K562 (cell line): ENCODE results near the gene PTK6. TPM values are rescaled to one million over a fixed set of nuclear protein-coding genes. Genes with fewer than 3 reads are reported as not detected.

Experiments used
- ATAC-seq: fragments of 200-7000 bp; cut with Tn5 transposase; 3 replicates; pipeline ENCODE4 v1.9.1; 2020; ENCODE audit warnings: moderate library complexity
- BruUV-seq: library from RNA; stranded (reverse); fragments of 400-500 nt; replicated peaks from 2 replicates; lab custom pipeline; 2021; lab: Mats Ljungman, UMichigan
- CTCF ChIA-PET: fragments of 300-600 bp; formaldehyde crosslinking; extraction: SDS; loops from one replicate; lab custom pipeline; 2021; ENCODE audit warnings: low intra/inter-chr PET ratio; lab: Yijun Ruan, JAX
- POLR2A ChIA-PET: fragments of 300-600, 350-650 bp; sonication (Branson Sonifier 250); formaldehyde crosslinking; extraction: SDS; loops from one replicate; lab custom pipeline; 2021; ENCODE audit warnings: antibody characterized with exemption, inconsistent platforms; lab: Yijun Ruan, JAX
- DNase-seq, 4 experiments: peaks; one replicate each; pipeline versions ENCODE4 v3.0.0 to v3.0.0-alpha.2; 2011 to 2018; ENCODE audit warnings: low spot score in 3 of 4, mixed read lengths in 3 of 4; ENCODE audit errors: extremely low read depth in 1 of 4
- FAIRE-seq: peaks from 2 replicates; lab custom pipeline; 2011; peaks lifted over from hg19 to GRCh38; lab: Jason Lieb, UNC
- H2AFZ ChIP-seq: 2 replicates; pipeline ENCODE4 v1.6.0; 2011; ENCODE audit warnings: low read depth, low read length, control low read depth, inconsistent platforms
- H3K27ac ChIP-seq: fragments of 200-600 bp; 3 replicates; pipeline ENCODE4 v1.8.0; 2011; ENCODE audit warnings: low read depth, mild to moderate bottlenecking, control low read depth, inconsistent platforms, low read length, moderate library complexity, mixed read lengths; ENCODE audit errors: extremely low read depth
- H3K27me3 ChIP-seq, 2 experiments: fragments of 300-600 bp in 1 of 2; 2 replicates in 1 of 2; 3 replicates in 1 of 2; pipeline versions ENCODE4 v1.6.0 to v1.8.0; 2011; ENCODE audit warnings: inconsistent platforms in 2 of 2, low read length in 2 of 2, mild to moderate bottlenecking in 1 of 2, mixed read lengths in 1 of 2, moderate library complexity in 1 of 2; ENCODE audit not compliant: control insufficient read depth in 2 of 2, insufficient read depth in 2 of 2
- H3K36me3 ChIP-seq: fragments of 300-600 bp; 3 replicates; pipeline ENCODE4 v1.8.0; 2011; ENCODE audit warnings: mild to moderate bottlenecking, low read length, inconsistent platforms; ENCODE audit not compliant: control insufficient read depth, insufficient read depth
- H3K4me1 ChIP-seq, 2 experiments: fragments of 200-600 bp in 1 of 2; replicated peaks in 1 of 2; 2 replicates in 1 of 2; 3 replicates in 1 of 2; pipeline versions ENCODE4 v1.5.1 to v1.8.0; 2011; ENCODE audit warnings: inconsistent platforms in 2 of 2, low read length in 2 of 2, mild to moderate bottlenecking in 1 of 2, mixed read lengths in 1 of 2, moderate library complexity in 1 of 2; ENCODE audit not compliant: control insufficient read depth in 2 of 2, insufficient read depth in 2 of 2
- H3K4me2 ChIP-seq: 2 replicates; pipeline ENCODE4 v1.6.1; 2011; ENCODE audit warnings: low read length, control low read depth, inconsistent platforms, mixed read lengths; ENCODE audit not compliant: insufficient read depth
- H3K4me3 ChIP-seq: fragments of 200-600 bp; sonication (generic), shearing (Covaris generic); 2 replicates; pipeline ENCODE4 v1.5.1; 2016; ENCODE audit warnings: control low read depth, inconsistent platforms
- H3K79me2 ChIP-seq: fragments of 200-600 bp; 3 replicates; pipeline ENCODE4 v1.8.0; 2011; ENCODE audit warnings: low read length, inconsistent platforms; ENCODE audit not compliant: control insufficient read depth, insufficient read depth
- H3K9ac ChIP-seq, 2 experiments: 2 replicates each; pipeline versions ENCODE4 v1.6.0 to v1.6.1; 2011; ENCODE audit warnings: low read depth in 2 of 2, low read length in 2 of 2, control low read depth in 1 of 2, inconsistent platforms in 1 of 2, mild to moderate bottlenecking in 1 of 2, mixed read lengths in 1 of 2; ENCODE audit not compliant: insufficient read depth in 1 of 2
- H3K9me1 ChIP-seq: one replicate; pipeline ENCODE4 v1.6.0; 2011; ENCODE audit warnings: inconsistent platforms, mild to moderate bottlenecking, low read length, moderate library complexity; ENCODE audit not compliant: control insufficient read depth, insufficient read depth
- H3K9me3 ChIP-seq: replicated peaks from 2 replicates; pipeline ENCODE4 v1.5.1; 2011; ENCODE audit warnings: low read depth, low read length, inconsistent platforms; ENCODE audit not compliant: control insufficient read depth, insufficient read depth
- H4K20me1 ChIP-seq: replicated peaks from 2 replicates; pipeline ENCODE4 v1.6.1; 2011; ENCODE audit warnings: low read length, inconsistent platforms, mixed read lengths; ENCODE audit not compliant: control insufficient read depth, insufficient read depth
- EHMT2 ChIP-seq: fragments of 450-650 bp; IDR thresholded peaks from 2 replicates; pipeline ENCODE4 v1.6.1; 2018; ENCODE audit warnings: antibody characterized with exemption
- HBP1 ChIP-seq: fragments of 450-650 bp; formaldehyde crosslinking; IDR thresholded peaks from 2 replicates; pipeline ENCODE4 v1.4.0; 2022; ENCODE audit warnings: missing genetic modification characterization
- HMG20A ChIP-seq: fragments of 450-650 bp; formaldehyde crosslinking; conservative IDR thresholded peaks from 2 replicates; pipeline ENCODE4 v1.4.0; 2020; ENCODE audit warnings: mild to moderate bottlenecking, mixed read lengths
- IFI16 ChIP-seq: fragments of 250-450 bp; sonication (Bioruptor Pico); IDR thresholded peaks from 2 replicates; pipeline ENCODE4 v2.1.2; 2022; ENCODE audit warnings: mild to moderate bottlenecking, inconsistent platforms
- NR2C1 ChIP-seq, 2 experiments: fragments of 450-650 bp; IDR thresholded peaks; 2 replicates each; pipeline ENCODE4 v1.6.1; 2017; ENCODE audit warnings: mild to moderate bottlenecking in 2 of 2, antibody characterized with exemption in 1 of 2, inconsistent platforms in 1 of 2, missing compliant biosample characterization in 1 of 2, missing genetic modification characterization in 1 of 2
- NR2C2 ChIP-seq, 2 experiments: fragments of 200-800 bp in 1 of 2; sonication (Bioruptor generic) in 1 of 2; sonication (generic) in 1 of 2; formaldehyde crosslinking in 1 of 2; IDR thresholded peaks; 2 replicates each; pipeline versions ENCODE4 v1.6.1 to v1.8.0; 2016 to 2022; ENCODE audit warnings: mild to moderate bottlenecking in 1 of 2, missing compliant biosample characterization in 1 of 2, missing genetic modification characterization in 1 of 2, missing genetic modification reagents in 1 of 2
- SLC30A9 ChIP-seq: fragments of 250-450 bp; sonication (Bioruptor Pico); IDR thresholded peaks from 2 replicates; pipeline ENCODE4 v1.8.0; 2022; ENCODE audit warnings: mild to moderate bottlenecking, moderate library complexity
- SP1 ChIP-seq: sonication (generic); formaldehyde crosslinking; IDR thresholded peaks from 2 replicates; pipeline ENCODE4 v1.8.1; 2022; ENCODE audit warnings: mild to moderate bottlenecking, missing genetic modification reagents
- TCFL5 ChIP-seq: fragments of 250-450 bp; sonication (Bioruptor Pico); conservative IDR thresholded peaks from 2 replicates; pipeline ENCODE4 v1.6.1; 2021; ENCODE audit warnings: mild to moderate bottlenecking, moderate library complexity, matching md5 sums
- ZBTB7A ChIP-seq: IDR thresholded peaks from 2 replicates; pipeline ENCODE4 v1.6.1; 2011; ENCODE audit warnings: low read depth, mild to moderate bottlenecking, low read length, moderate library complexity, borderline replicate concordance; ENCODE audit not compliant: control insufficient read depth
- ZNF263 ChIP-seq: sonication (generic); formaldehyde crosslinking; IDR thresholded peaks from 2 replicates; pipeline ENCODE4 v1.8.0; 2022; ENCODE audit warnings: mild to moderate bottlenecking, missing genetic modification reagents, borderline replicate concordance
- ZNF592 ChIP-seq: fragments of 450-650 bp; IDR thresholded peaks from 2 replicates; pipeline ENCODE4 v1.6.1; 2017; ENCODE audit warnings: antibody characterized with exemption, mild to moderate bottlenecking
- ZSCAN32 ChIP-seq: fragments of 450-650 bp; formaldehyde crosslinking; IDR thresholded peaks from 2 replicates; pipeline ENCODE4 v1.4.0; 2020; ENCODE audit warnings: mild to moderate bottlenecking, moderate library complexity
- WGBS: fragments of 100-300 bp; shearing (Covaris generic); methylation state at CpG from one replicate; pipeline ENCODE4 v1.1.6; 2016; ENCODE audit warnings: low coverage, mixed read lengths; ENCODE audit not compliant: insufficient coverage; ENCODE audit errors: missing lambda C conversion rate; 5-methylcytosine and 5-hydroxymethylcytosine counted together
- in situ Hi-C: fragments of 300-500 bp; cut with MboI; formaldehyde crosslinking; loops from 4 replicates; pipeline ENCODE4 v1.15.0; 2018; ENCODE audit warnings: inconsistent platforms, mixed read lengths
- intact Hi-C: fragments of 100-400 bp; cut with micrococcal nuclease; formaldehyde crosslinking; loops from 2 replicates; pipeline ENCODE4 v1.14.2; 2022
- polyA plus RNA-seq, 8 experiments: library from polyadenylated mRNA; depleted of rRNA in 4 of 8; stranded (reverse) in 5 of 8; unstranded in 3 of 8; fragments of >200 nt; fragmentation: Nextera tagmentation in 2 of 8; fragmentation: Illumina TruSeq in 1 of 8; extraction: Ambion mirVana in 2 of 8; extraction: Trizol in 1 of 8; gene quantifications; 2 replicates each; pipeline versions ENCODE4 v1.2.1 to v1.2.3, GENCODE V29; 2011 to 2014; ENCODE audit warnings: inconsistent platforms in 1 of 8, missing spikeins in 1 of 8
- total RNA-seq, 7 experiments: library from RNA; depleted of rRNA in 6 of 7; stranded (reverse); fragments of >200 nt in 6 of 7; fragmentation: Illumina TruSeq in 2 of 7; extraction: Trizol in 2 of 7; gene quantifications; 2 replicates each; pipeline versions ENCODE4 v1.2.1 to v1.2.3, GENCODE V29; 2011 to 2021; ENCODE audit warnings: low replicate concordance in 1 of 7

Gene PTK6
- total and polyA plus RNA-seq, 9 of the 15 experiments (the other 6 are each of a cell fraction or from before 2014, with no cell fraction given) = 0.07 TPM; not detected in 8

DNA sequence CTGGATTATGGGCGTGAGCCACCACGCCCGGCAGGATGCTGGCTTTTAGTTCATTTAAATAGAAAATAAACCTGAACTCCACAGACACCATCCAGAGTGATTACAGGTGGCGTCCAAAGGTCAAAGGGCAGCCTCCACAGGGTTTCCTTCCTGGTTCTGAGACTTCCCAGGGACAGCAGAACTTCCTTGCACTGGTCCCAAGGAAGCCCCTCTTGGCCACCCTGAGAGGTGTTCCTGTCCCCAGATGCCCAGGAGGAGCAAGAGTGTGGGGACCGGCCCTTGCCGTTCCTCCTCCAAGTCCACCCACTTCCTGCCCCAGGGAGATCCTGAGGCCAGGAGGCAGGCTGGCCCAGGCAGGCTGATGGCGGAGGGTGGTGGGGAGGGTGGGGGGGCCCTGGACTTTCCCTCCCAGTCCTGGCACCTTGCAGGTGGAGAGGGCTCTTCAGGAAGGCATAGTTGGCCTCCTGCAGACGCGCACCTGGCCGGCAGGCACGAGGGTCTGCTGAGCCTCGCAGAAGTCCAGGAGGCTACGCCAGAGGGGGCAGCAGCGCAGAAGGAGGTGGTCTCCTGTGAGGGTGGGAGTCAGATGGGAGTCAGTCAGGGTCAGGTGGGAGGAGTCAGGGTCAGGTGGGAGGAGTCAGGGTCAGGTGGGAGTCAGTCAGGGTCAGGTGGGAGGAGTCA lies 21.8 kb upstream of the PTK6 start:
- BruUV-seq = no TSS peak
- in situ Hi-C loops = no loop called here
- no peaks in the 10 kb centered on the region for H3K79me2 ChIP-seq
- no peak overlapping the region for H3K9ac ChIP-seq
- no peak overlapping the region for H3K27ac ChIP-seq
- no peaks in the 10 kb centered on the region for H3K9me3 ChIP-seq
- DNase-seq (no peak), ATAC-seq (no peak), FAIRE-seq (no peak)
- POLR2A ChIA-PET = interaction anchor here (0.8 kb wide), 1 partner anchor 20 kb away, joined by 3 read pairs; no protein-coding TSS in a partner anchor
- no peak overlapping the region for H3K4me2 ChIP-seq
- no peak overlapping the region for H3K4me3 ChIP-seq
- no peak overlapping the region for H2AFZ ChIP-seq
- H3K27me3 ChIP-seq = 0 out of 5 replicates have a peak, but pooled peaks cover 0 to 6% of the 10 kb centered on the region in 2 experiments
- no peaks in the 10 kb centered on the region for H3K9me1 ChIP-seq
- intact Hi-C loops = loop anchor here (10.0 kb wide), 1 partner anchor 306 kb away; the partner anchor contains the start of genes ABHD16B and TPD52L2
- TF ChIP-seq HMG20A (CRISPR knock-in tag) (no peak), NR2C1 (IDR thresholded peaks at IDR 0.05) (peak; percentile 51), NR2C1 (tag; IDR thresholded peaks at IDR 0.05) (0 out of 2 replicates have a peak, but pooled peaks have one; percentile 31), TCFL5 (CRISPR knock-in tag) (no peak), ZSCAN32 (CRISPR knock-in tag) (no peak), SP1 (CRISPR knock-in tag) (peak; percentile 46; the same call in 1 of the 2 replicates), ZNF592 (no peak), EHMT2 (no peak), NR2C2 (CRISPR knock-in tag; IDR thresholded peaks at IDR 0.05) (peak; percentile 30; the same call in 1 of the 2 replicates), NR2C2 (tag; IDR thresholded peaks at IDR 0.05) (peak; percentile 75; the same call in 1 of the 2 replicates), SLC30A9 (CRISPR knock-in tag) (no peak), HBP1 (CRISPR knock-in tag) (no peak), ZBTB7A (0 out of 2 replicates have a peak, but pooled peaks have one; percentile 9), IFI16 (CRISPR knock-in tag) (no peak), ZNF263 (CRISPR knock-in tag) (peak; percentile 64; the same call in 1 of the 2 replicates)
- H3K4me1 ChIP-seq = peaks cover 5 to 85% of the 10 kb centered on the region in 2 experiments; a peak in 4 of 5 replicates
- H4K20me1 ChIP-seq = no peaks in the 10 kb centered on the region
- WGBS = 73% methylated on average over 11 of the region's 14 CpGs
- CTCF ChIA-PET = no interaction called here
- H3K36me3 ChIP-seq = no peaks in the 10 kb centered on the region
